HG03378 (cell line): ENCODE results near the gene TCF4.

ENCODE experiments used
- ATAC-seq: cut with Tn5 transposase; IDR thresholded peaks from one replicate; pipeline ENCODE4 v1.9.1; 2021; ENCODE audit warnings: mild to moderate bottlenecking, moderate library complexity; ENCODE audit not compliant: unreplicated experiment

Gene TCF4

GRCh38 chr18:55396267-55396905 is 191.6 kb downstream of the TCF4 start:
- no peak for ATAC-seq

- no peak for ATAC-seq
Measured at GRCh38 chr18:55395799-55396198, 192.2 kb downstream of the TCF4 start.

GRCh38 chr18:55390898-55391297 is 197.1 kb downstream of the TCF4 start:
- ATAC-seq, result no peak

DNA sequence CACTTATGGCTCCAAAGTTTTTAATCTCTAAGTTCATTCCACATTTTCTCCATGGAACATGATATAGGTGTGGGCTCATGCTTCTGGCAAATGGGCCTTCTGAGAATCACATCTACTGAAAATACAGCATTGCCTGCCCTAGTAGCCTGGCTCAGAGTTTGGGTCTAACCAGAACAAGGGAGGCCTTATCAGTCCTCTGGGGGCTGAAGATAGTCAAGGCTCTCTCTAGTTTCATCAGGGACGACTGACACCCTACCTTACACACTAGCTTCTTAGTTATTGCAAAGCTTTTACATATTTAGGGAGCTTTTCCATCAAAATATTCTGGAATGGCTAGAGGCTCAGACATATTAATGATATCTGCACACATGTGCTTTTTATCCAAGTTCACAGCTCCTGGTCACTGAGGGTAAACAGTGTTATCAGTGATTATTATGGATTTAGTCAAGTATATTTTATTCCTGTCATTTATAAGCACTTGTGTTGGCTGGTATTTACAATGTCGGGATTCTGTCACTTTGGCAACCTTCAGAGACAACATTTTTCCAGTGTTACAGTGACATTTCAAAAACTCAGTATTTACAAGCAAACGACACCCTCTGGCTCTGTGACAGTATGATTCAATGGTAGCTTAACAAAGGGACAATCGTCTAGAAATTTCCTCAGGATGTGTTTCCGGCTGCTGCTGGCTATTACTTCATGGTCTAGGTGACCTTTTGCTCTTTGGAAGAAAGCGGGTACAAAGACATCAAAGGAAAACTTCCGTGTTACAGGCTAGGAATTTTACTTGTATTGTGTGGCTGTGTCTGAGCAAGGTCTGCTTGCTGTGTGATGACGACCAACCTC is 200.6 kb downstream of the TCF4 start:
- no peak for ATAC-seq

DNA sequence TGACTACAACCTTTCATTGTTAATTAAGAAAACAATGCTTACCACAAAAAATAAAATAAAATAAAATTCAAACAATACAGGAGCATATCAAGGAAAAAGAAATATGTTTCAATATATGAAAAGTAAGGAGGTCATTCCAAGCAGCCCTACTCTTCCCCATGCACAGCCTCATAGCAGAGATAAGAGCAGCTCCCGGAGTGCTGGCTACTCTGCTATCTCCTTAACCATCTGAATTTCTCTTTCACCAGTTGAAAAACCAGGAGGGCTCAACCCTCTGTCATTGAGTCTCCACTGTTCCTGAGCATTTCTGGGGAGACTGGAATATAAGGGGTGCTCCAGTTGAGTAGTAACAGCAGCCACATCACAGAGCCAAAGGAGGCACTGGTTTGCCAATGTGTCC is 201.4 kb downstream of the TCF4 start:
- ATAC-seq, result no peak

GRCh38 chr18:55385770-55386169 is 202.2 kb downstream of the TCF4 start:
- ATAC-seq, result no peak

GRCh38 chr18:55384551-55385275 is 203.3 kb downstream of the TCF4 start:
- ATAC-seq, result no peak

DNA sequence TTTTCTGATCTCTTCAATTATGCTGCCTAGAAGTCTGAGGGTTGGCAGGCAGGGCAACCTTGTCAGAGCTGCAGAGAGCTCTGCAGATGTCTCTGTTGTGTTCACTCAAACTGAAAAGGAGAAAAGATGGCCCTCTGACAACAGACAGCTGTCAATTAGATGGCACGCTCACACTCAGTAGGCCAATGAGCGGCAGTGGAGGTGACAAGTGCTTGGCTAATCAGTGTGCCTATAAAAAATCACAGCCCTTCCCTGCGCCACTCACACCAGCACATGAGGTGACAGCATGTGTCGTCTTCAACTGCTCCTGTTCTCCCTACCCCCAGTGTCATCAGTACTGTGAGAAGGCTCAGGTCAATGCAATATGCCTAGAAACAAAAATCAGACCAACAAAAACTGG is 203.9 kb downstream of the TCF4 start:
- no peak for ATAC-seq

- ATAC-seq, result no peak
Measured at GRCh38 chr18:55382277-55382805, 205.7 kb downstream of the TCF4 start.

- ATAC-seq, result no peak
Measured at GRCh38 chr18:55381277-55381676, 206.7 kb downstream of the TCF4 start.

DNA sequence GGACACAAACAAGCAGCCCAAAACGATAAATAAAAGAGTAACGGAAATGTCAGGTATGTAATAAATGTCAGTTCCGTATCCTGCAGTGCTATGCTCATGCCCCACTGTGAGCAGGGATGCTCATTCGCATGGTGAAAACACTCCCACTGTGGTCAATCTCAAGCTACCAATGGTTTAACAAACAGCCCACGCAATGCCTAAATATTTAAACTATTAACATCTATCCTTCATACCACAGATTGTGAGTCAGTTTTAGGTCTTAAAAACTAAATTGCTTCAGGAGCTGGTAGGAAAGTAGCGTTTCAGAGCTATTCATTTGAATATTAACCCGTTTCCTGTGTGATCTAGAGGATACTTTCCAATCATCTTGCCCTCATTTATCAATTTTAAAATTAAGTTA is 207.4 kb downstream of the TCF4 start:
- ATAC-seq, result no peak

- peak; percentile 99 for ATAC-seq
Measured at GRCh38 chr18:55376387-55376786, 211.6 kb downstream of the TCF4 start.

DNA sequence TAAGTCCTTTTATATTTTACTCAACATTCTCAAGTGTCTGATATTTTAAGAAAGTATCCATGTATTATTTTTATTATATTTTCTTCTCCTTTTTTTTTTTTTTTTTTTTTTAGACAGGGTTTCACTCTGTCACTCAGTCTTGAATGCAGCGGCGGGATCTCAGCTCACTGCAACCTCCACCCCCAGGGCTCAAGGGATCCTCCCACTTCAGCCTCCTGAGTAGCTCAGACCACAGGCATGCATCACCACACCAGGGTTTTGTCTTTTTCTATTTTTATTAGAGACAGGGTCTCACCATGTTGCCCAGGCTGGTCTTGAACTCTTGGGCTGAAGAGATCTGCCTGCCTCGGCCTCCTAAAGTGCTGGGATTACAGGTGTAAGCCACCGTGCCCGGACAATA is 212.1 kb downstream of the TCF4 start:
- ATAC-seq, result no peak

GRCh38 chr18:55374741-55375140 is 213.3 kb downstream of the TCF4 start:
- ATAC-seq, result no peak

- no peak for ATAC-seq
Measured at GRCh38 chr18:55372209-55372608, 215.8 kb downstream of the TCF4 start.

DNA sequence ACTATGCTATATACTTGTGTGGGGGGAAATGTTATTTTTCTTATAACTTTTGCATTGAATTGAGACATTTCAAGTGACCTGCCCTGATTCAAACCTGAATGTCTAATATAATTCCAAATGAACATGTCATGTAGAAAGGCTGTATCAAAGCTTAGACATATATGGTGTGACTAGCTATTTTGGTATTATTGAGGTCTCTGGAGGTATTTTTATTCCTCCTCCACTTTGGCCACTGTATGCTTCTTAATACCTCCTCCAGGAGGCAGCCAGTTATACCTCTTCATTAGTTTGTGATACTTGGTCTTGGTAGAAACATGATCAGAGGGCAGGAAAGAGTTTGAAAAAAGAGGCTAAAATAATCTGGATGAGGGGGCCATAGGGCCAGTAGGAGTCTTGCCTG is 217.1 kb downstream of the TCF4 start:
- ATAC-seq, result no peak

- no peak for ATAC-seq
Measured at GRCh38 chr18:55369346-55369745, 218.6 kb downstream of the TCF4 start.

DNA sequence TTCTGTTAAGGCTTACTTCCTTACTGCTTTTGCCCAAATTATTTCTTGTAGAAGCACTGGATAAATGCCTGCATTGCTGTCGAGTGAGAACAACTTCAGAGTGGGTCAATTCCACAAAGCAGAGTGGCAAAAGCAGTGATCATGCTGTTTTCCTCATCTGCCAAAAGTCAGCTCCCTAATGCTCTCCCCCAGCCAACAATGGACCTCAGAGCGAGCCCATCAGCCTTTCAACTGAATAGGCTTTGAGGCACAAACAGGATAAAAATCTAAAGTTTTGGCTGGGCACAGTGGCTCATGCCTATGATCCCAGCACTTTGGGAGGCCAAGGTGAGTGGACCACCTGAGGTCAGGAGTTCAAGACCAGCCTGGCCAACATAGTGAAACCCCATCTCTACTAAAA is 222.7 kb downstream of the TCF4 start:
- no peak for ATAC-seq

DNA sequence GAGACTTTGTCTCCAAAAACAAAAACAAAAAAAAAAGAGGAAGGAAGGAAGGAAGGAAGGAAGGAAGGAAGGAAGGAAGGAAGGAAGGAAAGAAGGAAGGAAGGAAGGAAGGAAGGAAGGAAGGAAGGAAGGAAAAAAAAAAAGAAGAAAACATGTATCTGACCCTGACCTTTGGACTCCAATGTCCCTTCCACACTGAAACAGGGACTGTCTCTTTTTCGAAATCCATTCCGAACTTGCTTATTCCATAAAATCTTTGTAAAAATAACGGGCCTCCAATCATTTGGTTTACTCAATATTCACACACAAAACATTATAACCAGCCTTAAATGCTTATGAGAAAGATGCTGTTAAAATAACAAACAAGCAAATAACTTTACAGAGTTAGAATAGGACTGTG is 225.7 kb downstream of the TCF4 start:
- ATAC-seq, result no peak

DNA sequence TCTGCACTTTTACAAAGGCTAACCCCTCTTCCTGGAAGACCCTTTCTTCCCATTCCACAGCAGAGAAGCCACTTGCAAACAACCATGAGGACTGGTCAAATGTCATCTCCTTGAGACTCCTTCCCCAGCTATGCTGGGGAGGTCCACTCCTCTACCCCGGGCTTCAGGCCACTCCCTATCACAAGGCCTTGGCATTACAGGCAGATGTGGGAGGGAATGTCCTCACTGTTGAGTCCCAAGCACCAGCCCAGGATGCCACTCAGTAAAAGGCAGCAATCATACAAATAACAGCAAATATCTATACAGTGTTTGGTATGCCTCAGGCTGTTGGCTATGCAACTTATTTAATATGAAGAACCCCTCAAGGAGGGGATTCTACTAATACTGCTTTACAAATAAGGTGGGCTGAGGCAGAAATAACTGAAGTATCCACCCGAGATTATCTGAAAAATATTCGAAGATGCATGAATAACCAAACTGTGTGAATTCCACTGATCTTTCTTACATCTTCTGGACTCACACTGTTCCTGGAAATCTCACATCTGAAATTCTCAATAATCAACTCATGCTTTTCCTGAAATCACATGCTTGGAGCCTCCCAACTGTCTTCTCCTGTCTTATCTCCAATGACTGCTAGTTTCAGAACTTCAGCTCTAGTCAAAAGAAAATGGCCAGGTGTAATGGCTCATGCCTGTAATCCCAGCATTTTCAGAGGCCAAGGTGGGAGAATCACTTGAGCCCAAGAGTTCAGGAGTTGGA is 226.3 kb downstream of the TCF4 start:
- no peak for ATAC-seq

DNA sequence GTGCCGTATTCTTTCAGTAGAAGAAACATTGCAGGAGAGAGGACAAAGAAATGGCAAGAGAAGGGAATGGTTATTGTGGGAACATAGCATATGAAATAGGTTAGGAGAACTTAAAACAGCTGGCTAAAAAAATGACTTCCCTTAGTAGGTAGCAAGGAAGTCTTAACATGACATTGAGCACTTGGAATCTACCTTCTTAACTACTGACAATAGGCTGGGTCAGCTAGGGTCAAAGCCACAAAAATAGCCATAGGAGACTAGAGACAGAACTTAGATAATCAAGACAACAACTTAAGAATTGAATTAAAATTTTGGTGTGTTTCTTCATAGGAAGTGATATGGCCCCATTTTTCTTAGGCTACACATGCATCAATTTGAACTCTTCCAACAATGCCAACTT is 227.9 kb downstream of the TCF4 start:
- no peak for ATAC-seq
